ENCODE measurements around the gene DCLK1. TPM values are rescaled to one million over a fixed set of nuclear protein-coding genes. Genes with fewer than 3 reads are reported as not detected.

DCLK1 gene
- polyA plus RNA-seq, 12 donors: 75.7 to 114 (median 97.8) TPM; not detected in 1

DNA sequence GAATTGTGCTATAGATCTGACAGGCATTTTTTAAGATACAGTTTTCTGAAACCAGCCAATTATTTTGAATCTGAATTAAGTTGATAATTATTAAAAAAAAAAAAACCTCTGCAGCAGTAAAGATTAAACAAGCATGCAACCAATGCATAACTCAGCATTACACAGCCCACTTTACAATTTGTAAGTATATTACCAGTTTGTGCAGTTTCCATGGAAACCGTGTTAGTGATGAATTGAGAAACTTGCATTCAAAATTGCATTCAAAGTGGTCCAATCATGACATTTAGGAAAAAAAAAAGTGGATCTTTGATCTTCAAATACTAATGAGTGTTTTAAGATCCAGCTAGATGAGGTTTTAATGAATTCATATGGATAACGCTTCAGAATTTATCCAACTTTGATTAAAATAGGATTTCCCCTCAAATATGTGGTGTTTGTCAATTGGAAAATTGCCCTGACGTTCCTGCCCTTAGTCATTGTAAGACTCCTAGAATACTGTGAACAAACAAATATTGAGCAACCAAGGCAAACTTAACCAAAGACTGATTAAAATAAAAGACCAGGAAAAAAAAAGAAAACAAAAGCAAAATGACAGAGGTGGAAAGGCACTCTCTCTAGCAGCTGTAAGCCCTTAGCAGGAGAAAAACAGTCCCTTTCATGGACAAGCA lies 339.9 kb downstream of the DCLK1 start:
- DNase-seq: no peak

DNA sequence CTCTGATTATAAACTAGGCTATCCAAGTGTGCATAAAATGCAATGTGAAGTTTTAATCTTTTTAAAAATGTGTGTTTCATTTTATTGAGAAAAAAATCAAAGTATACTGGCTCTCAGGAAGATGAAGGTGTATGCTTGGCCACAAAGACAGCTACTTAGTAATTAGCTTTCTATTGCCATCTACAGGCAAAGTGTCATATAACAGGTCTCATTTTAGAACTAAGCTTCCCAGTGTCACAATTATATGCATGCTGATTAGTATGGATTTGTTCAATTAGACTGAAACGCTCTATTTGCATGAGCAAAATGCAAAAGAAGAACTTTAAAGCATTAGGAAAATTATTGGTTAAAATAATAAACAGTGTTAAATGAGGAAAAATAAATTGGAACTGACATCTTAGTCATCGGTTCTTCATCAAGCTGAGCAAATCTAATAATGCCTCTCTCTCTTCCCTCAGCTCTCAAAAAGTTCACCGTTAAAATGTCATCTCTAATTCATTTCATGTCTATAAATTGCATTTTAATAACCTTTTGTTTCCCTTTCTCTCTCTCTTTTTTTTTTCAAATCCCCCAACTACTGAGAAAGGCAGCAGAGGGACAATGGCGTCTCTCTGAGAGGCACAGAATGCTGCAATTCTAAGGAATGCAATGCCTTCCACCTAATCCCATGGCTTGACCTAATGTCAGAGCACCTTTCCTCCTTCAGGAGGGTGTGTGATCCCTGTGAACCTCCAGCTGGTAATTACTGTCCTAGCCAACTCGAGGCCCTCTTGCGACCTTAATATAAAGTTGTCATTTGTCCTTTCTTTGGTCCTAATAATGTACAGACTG lies 341.6 kb downstream of the DCLK1 start:
- DNase-seq: no peak

DNA sequence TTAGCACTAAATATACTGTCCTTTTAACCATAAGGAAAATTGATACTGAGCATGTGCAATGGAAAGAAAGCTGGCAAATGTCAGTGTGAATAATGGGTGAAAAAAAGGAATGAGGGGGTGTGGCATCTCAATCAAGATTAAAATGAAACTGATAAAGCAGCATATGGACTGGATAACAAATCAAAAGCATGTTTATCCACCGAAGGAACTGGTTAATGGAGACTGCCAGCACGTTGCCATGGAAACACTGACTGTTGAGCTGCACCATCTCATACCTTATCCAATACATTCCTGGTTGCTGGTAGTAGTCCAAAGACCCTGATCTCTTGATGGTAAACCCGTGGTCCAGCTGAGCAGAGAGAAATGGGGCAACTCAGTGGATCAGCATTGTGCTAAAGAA lies 343.2 kb downstream of the DCLK1 start:
- DNase-seq: no peak

DNA sequence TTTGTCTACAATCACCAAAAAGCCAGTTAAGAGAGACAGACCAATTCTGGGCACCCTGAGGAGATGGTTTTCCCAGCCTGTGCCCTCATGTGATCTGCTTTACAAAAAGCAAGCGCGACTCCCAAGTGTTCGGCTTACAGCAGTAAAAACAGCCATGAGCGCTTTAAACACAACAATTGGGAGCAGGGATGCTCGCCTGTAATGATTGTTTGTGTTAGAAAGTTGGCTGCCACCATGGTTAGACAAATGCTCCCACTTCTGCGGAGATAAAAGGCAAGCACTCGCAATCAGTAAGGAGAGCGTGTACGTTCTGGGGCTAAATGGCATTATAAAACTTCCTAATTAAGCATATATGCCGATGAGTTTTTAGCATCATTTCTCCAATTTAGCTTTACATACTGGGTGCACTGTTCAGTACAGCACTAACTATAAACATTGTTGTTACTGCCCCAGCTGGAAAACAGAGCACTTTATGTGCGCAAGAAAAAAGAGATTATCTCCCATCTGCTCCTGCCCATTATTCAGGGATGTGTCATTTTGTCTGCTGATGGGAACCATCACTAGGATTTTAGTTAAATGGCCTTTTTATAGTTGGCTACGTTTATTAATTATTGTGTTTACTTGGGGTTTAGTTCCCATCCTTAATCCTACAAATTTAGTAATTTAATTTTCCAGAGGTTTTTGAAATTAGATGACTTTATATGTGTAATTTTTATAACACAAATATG lies 345.4 kb downstream of the DCLK1 start:
- no peak for DNase-seq

DNA sequence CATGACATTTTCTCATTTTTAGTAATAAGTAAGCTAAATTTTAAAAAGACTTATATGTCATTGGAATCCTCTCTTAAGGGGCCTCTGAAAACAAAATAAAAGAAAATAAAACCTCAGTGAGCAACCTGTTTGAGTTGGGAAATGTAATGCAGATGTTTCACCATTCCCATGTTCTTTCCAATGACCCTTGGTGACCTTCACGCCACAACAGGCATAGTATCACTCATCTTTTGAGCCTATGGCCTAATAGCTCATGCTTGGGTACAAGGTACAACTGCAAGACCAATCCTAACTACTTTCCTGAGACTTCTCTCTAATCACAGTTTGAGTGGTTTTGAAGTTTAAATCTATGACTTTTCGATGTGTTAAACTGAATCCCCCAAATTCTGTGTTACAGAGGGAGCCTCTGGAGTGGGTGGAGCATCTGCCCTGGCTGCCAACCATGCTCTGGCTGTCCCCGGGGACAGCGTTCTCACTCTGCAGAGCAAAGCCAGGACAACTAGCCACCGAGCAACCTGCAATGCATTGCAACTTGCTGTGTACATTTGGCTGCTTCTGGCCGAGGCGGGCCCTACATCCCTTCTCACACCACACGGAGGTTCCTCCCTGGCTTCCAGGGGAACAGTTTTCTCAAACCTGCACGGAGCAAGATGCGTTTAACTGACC lies 346.8 kb downstream of the DCLK1 start:
- no peak for DNase-seq

DNA sequence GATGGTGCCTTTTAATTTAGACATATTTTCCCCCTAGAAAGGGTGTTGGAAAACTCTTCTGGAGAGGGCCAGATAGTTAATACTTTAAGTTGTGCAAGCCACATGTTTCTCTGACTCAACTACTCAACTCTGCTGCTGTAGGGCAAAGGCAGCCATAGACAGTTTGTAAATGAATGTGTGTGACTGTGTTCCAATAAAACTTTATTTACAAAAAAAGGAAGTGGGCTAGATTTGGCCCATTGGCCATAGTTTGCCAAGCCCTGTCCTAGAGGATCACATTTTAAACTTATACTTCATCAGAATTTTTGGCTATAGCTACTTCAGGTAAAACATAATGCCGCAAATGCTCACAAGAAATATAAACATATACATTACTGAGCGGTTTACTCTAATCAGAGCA lies 348.4 kb downstream of the DCLK1 start:
- no peak for DNase-seq

DNA sequence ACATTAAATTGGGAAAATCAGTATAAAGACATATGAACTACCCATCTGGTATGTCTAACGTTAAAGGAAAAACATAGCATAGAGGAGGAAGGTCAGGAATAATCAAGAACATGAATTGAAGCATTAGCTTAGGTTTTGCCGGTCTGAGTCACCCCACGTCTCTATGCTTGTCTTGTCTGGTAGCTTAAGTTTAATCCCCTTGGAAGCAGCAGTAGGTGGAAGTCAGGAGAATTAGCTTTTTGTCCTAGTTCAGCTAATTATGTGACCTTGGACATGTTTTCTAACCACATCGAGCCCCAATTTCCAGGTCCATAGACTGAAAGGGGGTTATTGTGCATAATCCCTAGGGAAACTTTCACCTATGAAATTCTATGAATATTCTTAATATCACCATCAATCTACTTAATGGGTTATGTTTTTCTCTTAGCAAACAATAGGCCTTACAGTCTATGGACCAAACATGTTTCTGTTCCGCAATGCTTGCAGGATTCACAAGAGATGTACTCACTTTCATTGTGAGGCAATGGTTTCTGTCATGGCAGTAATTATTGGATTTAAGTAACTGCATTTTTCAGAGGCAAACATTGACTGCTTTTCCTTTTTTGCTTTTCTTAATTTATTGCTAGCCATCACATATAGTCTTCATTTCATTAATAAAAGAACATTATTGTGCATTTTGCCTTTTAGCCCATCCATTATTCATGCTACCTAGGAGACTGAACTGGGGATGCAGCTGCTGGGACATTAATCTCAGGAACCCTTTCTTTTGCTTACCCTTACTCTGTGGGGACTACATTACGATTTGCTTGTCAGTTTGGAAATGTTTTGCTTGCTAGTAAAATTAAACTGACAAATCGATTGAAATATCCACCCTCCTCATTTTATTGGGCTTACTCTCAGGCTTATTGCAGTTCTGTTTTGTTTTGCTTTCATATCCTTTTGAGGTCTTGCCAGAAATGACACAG lies 349.9 kb downstream of the DCLK1 start:
- DNase-seq: no peak

DNA sequence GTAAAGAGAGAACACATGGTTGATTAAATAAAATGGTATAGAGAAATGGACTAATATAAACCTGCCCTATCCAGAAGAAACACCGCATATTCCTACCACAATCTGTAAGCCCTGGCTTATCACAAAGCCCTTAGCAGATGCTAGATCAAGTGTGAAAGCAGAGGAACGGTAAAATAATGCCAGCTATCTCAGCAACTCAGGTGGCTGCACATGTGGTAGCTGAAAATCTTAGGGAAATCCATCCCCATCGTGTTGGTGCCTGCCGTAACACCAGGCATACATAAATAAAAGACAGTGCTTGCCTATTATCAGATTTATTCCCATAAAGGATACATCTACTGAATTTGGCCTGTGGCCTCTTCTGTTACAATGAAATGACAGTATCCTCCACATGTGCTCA lies 350.6 kb downstream of the DCLK1 start:
- no peak for DNase-seq

DNA sequence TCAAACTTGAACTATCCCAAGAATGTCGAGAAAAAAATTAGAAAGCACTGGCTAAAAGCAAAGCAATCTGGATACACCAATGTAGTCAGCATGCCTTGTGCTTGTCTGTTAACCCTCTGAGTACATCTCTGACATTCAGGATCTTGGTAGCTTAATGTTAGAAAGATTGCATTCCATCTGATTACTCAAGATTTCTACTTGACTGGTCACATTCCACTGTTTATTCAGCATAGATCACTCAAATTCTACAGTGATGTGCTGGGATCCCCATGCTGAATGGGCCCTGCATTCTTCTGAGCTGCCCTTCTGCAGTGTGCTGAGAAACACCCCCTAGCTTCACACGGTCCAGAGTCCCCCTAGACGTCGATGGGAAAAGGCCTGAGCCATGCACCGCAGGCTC lies 359.3 kb downstream of the DCLK1 start:
- no peak for DNase-seq

DNA sequence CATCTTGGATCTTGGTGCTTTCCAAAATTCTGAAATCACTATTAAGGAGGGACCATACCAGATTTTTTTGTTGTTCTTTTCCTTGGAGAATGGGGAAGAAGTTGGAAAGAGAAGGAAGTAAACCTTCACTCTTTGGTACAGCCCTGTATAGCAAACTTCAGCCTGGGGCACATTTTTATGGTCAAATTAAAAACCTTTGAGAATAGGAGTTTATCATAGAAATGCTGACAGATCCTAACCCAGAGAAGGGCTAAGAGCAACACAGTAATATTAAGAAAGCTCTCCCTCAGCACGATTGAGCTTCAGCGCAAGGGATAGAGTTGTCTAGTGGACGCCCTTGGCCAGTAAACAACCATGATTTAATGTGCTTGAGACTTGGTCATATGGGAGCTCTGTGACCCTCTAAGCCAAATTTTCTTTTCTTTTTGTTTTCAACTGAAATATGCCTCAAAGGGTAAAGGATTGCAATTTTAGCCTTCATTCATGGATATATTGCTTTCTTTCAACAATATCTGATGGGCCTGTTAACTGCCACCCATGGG lies 360.4 kb downstream of the DCLK1 start:
- DNase-seq: peak; percentile 57

DNA sequence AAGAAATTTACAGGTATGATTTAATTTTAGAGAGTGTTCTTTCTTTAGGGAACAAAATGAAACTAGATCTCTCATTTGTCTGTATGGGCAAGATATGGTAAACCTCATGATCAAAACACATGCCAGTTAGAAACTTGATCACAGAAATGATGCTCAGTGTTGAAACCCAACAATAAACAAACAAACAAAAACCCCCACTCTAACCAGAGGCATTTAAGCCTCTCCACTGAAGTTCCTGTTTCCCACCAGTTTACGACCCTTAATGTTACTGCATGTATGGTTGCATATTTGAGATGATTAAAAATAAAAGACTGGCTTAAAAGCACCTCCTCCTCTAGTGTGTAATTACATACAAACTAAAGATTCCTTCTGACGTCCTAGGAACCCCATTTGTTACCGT lies 361.4 kb downstream of the DCLK1 start:
- DNase-seq: no peak

DNA sequence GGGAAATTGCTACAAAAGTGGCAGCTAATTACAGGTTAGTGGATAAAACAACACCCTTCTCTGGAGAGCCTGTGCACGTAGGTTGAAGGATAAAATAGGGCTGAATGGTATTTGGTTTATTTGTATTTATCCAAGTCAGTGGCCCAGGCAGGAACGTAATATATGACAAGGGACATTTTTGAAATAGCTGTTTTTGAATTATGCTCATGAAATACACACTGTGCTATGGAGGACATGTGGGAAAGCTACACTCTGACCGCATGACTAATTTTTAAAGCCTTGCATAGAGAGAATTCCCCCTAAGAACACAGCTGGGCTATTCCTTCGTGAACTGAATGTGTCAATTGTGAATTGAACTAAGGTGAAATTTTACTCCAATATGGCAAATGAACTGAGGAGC lies 362.6 kb downstream of the DCLK1 start:
- no peak for DNase-seq

DNA sequence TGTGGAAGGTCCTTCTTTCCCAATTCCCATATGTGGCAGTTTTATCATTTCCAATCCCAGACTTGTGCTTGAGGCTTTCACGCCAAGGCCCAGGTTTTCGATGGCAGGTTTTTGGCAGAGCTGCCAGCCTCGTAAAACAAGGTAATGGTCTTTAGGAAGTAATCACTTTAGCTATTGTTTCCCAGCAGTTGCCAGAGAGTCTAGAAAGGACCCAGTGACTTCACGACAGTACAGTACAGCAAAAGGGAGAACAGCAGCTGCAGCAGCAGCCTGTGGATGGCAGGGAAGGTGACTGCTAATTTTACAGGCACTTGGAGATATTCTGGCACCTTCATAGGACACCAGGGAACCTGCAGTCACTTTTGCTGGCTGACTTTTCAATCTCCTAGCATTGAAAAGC lies 363.1 kb downstream of the DCLK1 start:
- DNase-seq: no peak

DNA sequence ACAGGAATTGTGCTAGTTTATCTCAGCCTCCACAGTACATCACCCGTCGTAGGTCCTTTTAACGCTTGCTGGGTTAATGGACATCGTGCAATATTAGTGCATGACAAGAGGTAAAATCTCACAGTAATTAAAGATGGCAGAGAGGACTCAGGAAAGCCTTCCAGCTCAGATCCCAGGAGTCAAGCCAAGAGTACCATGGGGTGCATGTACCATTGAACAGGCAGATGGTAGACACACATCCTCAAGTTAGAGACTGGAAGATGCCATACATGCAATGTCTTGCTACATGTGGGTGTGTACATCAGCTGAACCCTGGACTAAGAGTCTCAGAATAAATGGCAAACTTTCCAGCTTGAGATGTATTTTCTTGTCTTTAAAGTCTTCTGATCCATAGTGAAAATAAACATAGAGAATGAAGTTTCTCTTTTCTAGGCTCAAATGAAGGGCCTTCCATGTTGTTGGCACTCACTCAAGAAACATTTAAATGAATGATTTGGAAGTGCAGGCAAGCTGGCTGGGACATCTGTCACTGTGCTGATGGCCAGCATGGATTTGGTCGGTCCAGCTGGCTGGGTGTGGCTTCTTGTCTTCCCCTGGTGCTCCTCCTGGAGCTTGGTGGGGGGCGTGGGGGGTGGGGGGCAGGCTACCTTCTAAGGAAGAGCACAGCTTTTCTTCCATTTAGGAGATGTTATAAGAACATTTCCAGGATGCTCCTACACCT lies 363.8 kb downstream of the DCLK1 start:
- no peak for DNase-seq

DNA sequence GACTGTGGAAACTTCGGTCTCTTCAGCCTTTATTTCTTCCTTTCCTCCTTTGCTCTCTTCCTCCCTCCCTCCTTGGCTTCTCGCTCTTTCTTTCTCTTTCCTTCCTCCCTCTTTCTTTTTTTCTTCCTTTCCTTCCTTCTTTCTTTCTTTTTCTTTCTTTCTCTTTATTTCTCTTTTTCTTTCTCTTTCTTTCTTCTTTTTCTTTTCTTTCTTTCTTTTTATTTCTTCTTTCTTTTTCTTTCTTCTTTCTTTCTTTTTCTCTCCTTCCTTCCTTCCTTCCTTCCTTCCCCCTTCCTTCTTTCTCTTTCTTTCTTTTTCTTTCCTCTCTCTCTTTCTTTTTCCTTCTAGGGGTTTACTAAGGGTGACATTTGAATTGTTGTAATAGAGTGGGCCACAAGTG lies 364.5 kb downstream of the DCLK1 start:
- no peak for DNase-seq

DNA sequence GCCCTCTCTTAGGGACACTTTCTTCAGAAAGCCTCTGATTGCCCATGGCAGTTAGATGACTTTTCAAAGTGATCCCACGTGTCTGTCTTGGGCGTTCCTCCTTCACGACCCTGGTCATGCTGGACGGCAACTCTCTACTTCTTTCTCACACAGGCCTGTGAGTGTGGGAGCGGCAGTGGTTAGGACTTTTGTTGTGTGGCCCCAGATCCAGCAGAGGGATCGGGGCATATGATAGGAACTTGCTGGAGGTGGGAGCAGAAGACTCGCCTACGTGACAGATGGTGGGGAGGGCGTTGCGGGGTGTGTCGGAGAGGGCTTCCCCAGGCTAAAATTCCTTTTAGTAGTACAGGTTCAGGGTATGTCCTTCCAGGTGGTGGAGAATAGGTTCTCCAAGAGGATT lies 365.2 kb downstream of the DCLK1 start:
- DNase-seq: no peak

DNA sequence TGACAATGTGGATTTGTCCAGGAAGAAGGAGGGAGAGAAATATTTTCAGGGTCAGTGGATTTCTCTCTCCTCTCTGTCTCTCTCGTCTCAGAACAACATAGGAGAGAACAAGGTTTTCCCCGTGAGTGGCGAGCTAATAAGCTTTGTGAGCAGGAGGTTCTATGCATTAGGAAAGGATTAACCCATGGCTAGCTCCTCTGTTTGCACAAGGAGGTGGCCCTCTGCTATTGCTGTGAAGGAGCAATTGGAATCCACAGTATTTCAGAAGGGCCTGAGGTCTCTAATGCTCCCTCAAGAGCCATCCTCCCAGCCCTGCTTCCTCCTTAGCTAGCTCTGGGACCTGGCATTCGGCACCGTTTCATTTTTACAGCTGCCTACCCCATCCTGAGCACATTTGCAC lies 365.8 kb downstream of the DCLK1 start:
- DNase-seq: no peak

DNA sequence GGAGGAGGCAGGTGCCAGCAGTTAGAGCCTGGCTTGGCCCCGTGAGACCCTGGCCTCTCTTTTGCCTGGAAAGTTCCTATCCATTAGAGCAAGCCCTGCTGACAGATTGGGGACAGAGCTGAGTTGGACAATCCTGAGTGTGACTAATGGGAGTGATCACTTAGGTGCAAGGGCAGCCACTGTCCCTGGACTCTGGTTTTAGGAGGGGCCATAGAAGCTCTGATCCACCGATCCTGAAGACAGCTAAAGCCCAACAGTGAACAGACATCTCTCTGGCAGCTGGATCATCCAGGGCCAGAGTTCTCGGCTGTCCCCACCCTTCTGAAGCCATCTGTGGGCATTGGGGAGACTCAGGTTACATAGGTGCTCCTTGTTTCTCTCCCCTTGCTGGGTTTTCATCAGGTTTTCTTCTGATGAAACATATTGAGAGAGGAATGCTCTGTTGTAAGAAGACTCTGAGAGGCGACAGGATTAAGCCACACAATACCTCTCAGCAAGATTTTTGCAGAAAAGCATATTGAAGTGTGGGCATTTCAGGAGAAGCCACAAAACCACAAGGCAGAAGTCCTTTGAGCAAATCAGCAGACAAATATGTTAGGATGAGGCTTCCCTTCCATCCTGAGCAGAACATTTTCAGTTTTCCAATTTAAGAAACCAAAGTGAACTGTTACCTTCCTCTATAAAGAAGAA lies 366.7 kb downstream of the DCLK1 start:
- no peak for DNase-seq

DNA sequence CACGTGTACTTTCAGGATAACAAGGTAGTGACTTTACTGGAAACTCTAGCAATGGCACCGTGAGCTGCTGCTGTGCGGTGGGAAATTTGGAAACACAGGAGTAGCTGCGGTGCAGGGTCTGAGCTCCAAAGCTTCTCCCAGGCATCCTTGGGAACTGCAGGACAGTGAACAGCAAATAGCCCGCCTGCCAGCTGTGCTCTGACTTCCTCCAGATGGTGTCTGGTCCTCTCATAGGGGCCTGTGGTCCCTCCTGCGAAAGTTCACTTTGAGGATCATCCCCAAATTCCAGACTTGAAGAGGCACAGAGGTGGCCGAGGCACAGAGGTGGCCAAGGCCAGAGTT lies 367.4 kb downstream of the DCLK1 start:
- no peak for DNase-seq
